SK-N-SH treated with all-trans-retinoic acid at 6 μM for 48 hours (cell line): Measurements from ENCODE around the gene TMEM132A.

Experiments used
- BACH2 ChIP-seq: fragments of 250-450 bp; sonication (Bioruptor Pico); IDR thresholded peaks from 2 replicates; pipeline ENCODE4 v1.9.0; 2021; ENCODE audit warnings: mild to moderate bottlenecking, borderline replicate concordance
- CSDC2 ChIP-seq: fragments of 250-450 bp; sonication (Bioruptor Pico); IDR thresholded peaks from 2 replicates; pipeline ENCODE4 v1.5.0; 2020; ENCODE audit warnings: mild to moderate bottlenecking, moderate library complexity
- CSRNP3 ChIP-seq: fragments of 250-450 bp; sonication (Bioruptor Pico); IDR thresholded peaks from 2 replicates; pipeline ENCODE4 v1.5.1; 2021; ENCODE audit warnings: mild to moderate bottlenecking, moderate library complexity
- GLIS3 ChIP-seq: fragments of 250-450 bp; sonication (Bioruptor Pico); IDR thresholded peaks from 2 replicates; pipeline ENCODE4 v1.5.0; 2020; ENCODE audit warnings: mild to moderate bottlenecking, moderate library complexity
- RARB ChIP-seq: fragments of 250-450 bp; sonication (Bioruptor Pico); IDR thresholded peaks from 2 replicates; pipeline ENCODE4 v1.8.0; 2021; ENCODE audit warnings: mild to moderate bottlenecking, moderate library complexity
- SNAI2 ChIP-seq: fragments of 250-450 bp; sonication (Bioruptor Pico); IDR thresholded peaks from 2 replicates; pipeline ENCODE4 v1.5.0; 2020; ENCODE audit warnings: mild to moderate bottlenecking, moderate library complexity
- TCF4 ChIP-seq: fragments of 250-450 bp; sonication (Bioruptor Pico); IDR thresholded peaks from 2 replicates; pipeline ENCODE4 v1.8.0; 2021; ENCODE audit warnings: mild to moderate bottlenecking, moderate library complexity, borderline replicate concordance
- ZFP3 ChIP-seq: fragments of 250-450 bp; sonication (Bioruptor Pico); IDR thresholded peaks from 2 replicates; pipeline ENCODE4 v1.5.0; 2020; ENCODE audit warnings: mild to moderate bottlenecking, moderate library complexity
- ZFP30 ChIP-seq: fragments of 450-650 bp; formaldehyde crosslinking; IDR thresholded peaks from 2 replicates; pipeline ENCODE4 v1.5.0; 2022; ENCODE audit warnings: mild to moderate bottlenecking, moderate library complexity
- ZNF8 ChIP-seq: fragments of 450-650 bp; formaldehyde crosslinking; IDR thresholded peaks from 2 replicates; pipeline ENCODE4 v1.5.0; 2020; ENCODE audit warnings: mild to moderate bottlenecking, moderate library complexity
- TF ChIP-seq, protein P1 (sequence below): fragments of 250-450 bp; sonication (Bioruptor Pico); IDR thresholded peaks from 2 replicates; pipeline ENCODE4 v1.8.0; 2020; ENCODE audit warnings: mild to moderate bottlenecking, moderate library complexity, borderline replicate concordance
- TF ChIP-seq, protein P2 (sequence below): fragments of 250-450 bp; sonication (Bioruptor Pico); IDR thresholded peaks from 2 replicates; pipeline ENCODE4 v1.5.0; 2020; ENCODE audit warnings: mild to moderate bottlenecking, moderate library complexity

DNA sequence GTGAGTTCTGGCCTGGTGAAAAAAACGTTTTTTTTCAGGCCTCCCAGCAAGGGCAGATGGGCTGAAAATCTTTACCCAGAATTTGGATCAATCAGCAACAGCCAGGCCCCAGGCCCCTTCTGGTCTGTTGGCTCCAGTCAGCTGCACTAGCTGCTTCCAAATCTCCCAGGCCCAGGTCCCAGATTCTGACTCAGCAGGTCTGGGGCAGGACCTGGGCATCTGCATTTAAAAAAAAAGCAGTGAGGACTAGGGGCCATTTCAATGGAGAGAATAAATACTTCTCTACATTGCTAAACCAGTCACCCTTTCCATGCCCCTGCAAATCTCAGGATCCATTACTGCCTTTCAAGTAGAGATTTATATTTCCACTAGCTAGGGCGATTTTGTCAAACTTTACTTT lies 23.4 kb downstream of the TMEM132A start:
- no peak for TF ChIP-seq ZFP3 (CRISPR knock-in tag)
- TF ChIP-seq RARB: no peak
- TF ChIP-seq, protein P1, sequence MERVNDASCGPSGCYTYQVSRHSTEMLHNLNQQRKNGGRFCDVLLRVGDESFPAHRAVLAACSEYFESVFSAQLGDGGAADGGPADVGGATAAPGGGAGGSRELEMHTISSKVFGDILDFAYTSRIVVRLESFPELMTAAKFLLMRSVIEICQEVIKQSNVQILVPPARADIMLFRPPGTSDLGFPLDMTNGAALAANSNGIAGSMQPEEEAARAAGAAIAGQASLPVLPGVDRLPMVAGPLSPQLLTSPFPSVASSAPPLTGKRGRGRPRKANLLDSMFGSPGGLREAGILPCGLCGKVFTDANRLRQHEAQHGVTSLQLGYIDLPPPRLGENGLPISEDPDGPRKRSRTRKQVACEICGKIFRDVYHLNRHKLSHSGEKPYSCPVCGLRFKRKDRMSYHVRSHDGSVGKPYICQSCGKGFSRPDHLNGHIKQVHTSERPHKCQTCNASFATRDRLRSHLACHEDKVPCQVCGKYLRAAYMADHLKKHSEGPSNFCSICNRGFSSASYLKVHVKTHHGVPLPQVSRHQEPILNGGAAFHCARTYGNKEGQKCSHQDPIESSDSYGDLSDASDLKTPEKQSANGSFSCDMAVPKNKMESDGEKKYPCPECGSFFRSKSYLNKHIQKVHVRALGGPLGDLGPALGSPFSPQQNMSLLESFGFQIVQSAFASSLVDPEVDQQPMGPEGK (CRISPR knock-in tag): no peak
- no peak for TF ChIP-seq SNAI2 (CRISPR knock-in tag)
- no peak for TF ChIP-seq GLIS3 (CRISPR knock-in tag)
- TF ChIP-seq CSRNP3 (CRISPR knock-in tag): no peak
- TF ChIP-seq, protein P2, sequence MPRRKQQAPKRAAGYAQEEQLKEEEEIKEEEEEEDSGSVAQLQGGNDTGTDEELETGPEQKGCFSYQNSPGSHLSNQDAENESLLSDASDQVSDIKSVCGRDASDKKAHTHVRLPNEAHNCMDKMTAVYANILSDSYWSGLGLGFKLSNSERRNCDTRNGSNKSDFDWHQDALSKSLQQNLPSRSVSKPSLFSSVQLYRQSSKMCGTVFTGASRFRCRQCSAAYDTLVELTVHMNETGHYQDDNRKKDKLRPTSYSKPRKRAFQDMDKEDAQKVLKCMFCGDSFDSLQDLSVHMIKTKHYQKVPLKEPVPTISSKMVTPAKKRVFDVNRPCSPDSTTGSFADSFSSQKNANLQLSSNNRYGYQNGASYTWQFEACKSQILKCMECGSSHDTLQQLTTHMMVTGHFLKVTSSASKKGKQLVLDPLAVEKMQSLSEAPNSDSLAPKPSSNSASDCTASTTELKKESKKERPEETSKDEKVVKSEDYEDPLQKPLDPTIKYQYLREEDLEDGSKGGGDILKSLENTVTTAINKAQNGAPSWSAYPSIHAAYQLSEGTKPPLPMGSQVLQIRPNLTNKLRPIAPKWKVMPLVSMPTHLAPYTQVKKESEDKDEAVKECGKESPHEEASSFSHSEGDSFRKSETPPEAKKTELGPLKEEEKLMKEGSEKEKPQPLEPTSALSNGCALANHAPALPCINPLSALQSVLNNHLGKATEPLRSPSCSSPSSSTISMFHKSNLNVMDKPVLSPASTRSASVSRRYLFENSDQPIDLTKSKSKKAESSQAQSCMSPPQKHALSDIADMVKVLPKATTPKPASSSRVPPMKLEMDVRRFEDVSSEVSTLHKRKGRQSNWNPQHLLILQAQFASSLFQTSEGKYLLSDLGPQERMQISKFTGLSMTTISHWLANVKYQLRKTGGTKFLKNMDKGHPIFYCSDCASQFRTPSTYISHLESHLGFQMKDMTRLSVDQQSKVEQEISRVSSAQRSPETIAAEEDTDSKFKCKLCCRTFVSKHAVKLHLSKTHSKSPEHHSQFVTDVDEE: no peak
- no peak for TF ChIP-seq ZFP30
- no peak for TF ChIP-seq TCF4
- no peak for TF ChIP-seq ZNF8
- no peak for TF ChIP-seq BACH2 (CRISPR knock-in tag)
- no peak for TF ChIP-seq CSDC2 (CRISPR knock-in tag)
